Gastrocnemius medialis (tissue), 4 donors: Measurements from ENCODE around the gene PTPRM.

Experiments used
- POLR2A ChIP-seq, 2 donors: fragments of 450-650 bp; IDR thresholded peaks; one replicate each; pipeline ENCODE4 v1.6.1; 2017; ENCODE audit warnings: antibody characterized with exemption in 2 of 2, mild to moderate bottlenecking in 2 of 2, moderate library complexity in 2 of 2
- TF ChIP-seq, protein P1 (sequence below), 5 experiments: fragments of 450-650 bp in 3 of 5; fragments of 200-600 bp in 2 of 5; sonication (generic) in 2 of 5; IDR thresholded peaks in 4 of 5; conservative IDR thresholded peaks in 1 of 5; 1 replicate in 4 of 5; 2 replicates in 1 of 5; pipeline ENCODE4 v1.5.1; 2016 to 2019; ENCODE audit warnings: antibody characterized with exemption in 5 of 5, mild to moderate bottlenecking in 3 of 5, moderate library complexity in 3 of 5

DNA sequence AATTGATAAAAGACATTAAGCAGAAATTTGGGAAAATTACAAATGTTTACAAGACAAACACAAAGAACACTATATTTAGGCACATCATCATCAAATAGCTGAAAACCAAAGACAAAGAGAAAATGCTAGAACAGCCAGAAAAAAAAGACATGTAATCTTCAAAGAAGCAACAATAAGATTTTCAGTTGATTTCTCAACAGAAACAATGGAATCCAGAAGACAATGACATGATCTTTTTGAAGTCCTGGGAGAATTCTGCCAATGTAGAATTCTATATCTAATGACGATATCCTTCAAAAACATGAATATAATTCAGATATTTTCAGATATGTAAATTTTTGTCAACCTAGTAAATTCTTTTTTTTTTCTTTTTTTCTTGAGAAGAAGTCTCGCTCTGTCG lies 179.0 kb downstream of the PTPRM start:
- TF ChIP-seq, protein P1, sequence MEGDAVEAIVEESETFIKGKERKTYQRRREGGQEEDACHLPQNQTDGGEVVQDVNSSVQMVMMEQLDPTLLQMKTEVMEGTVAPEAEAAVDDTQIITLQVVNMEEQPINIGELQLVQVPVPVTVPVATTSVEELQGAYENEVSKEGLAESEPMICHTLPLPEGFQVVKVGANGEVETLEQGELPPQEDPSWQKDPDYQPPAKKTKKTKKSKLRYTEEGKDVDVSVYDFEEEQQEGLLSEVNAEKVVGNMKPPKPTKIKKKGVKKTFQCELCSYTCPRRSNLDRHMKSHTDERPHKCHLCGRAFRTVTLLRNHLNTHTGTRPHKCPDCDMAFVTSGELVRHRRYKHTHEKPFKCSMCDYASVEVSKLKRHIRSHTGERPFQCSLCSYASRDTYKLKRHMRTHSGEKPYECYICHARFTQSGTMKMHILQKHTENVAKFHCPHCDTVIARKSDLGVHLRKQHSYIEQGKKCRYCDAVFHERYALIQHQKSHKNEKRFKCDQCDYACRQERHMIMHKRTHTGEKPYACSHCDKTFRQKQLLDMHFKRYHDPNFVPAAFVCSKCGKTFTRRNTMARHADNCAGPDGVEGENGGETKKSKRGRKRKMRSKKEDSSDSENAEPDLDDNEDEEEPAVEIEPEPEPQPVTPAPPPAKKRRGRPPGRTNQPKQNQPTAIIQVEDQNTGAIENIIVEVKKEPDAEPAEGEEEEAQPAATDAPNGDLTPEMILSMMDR (IDR thresholded peaks at IDR 0.05 in 4 of 5, conservative IDR thresholded peaks at IDR 0.05 in 1 of 5): no peak
- TF ChIP-seq POLR2A (IDR thresholded peaks at IDR 0.05): no peak
